HG03280 (cell line): Measurements from ENCODE around the gene MAN1A2.

Source experiments
- ATAC-seq: cut with Tn5 transposase; IDR thresholded peaks from one replicate; pipeline ENCODE4 v1.9.1; 2021; ENCODE audit warnings: mild to moderate bottlenecking, moderate library complexity; ENCODE audit not compliant: unreplicated experiment

MAN1A2 gene

GRCh38 chr1:117573386-117574023, 206.3 kb downstream of the MAN1A2 start:
- ATAC-seq = no peak

DNA sequence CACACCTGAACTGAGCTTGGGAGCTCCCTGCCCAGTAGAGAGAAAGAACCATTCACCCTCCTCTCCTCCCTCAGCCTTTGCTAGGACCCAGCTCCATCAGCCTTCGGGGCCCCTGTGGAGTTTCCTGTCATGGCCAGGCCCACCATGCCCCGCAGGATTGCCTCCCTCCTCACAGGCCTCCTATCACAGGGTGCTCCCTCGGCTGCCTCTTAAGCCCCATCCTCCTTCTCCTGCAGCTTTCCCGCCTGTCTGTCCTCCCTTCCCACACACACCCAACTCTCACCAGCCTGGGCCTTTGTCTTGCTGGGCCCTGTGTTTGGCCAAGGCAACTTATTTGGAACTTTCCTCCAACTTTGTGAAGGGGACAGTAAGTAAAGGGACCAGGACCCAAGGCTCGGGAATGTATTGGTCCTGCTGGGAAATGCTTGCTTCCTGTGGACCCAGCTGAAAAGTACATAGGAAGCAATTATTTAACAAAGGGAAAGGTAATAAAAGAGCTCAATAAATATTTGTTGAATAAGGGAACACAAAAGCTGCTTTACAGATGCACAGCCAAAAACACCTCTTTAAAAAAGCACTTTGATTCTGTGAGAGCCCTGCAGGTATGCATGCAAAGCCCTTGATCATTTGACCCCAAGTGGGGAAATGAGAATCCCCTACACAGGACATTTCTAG, 207.0 kb downstream of the MAN1A2 start:
- ATAC-seq = no peak

GRCh38 chr1:117575586-117576225, 208.5 kb downstream of the MAN1A2 start:
- ATAC-seq = no peak

- ATAC-seq = no peak
Measured at GRCh38 chr1:117576236-117576635, 209.0 kb downstream of the MAN1A2 start.

- ATAC-seq = no peak
Measured at GRCh38 chr1:117577191-117577885, 210.1 kb downstream of the MAN1A2 start.

DNA sequence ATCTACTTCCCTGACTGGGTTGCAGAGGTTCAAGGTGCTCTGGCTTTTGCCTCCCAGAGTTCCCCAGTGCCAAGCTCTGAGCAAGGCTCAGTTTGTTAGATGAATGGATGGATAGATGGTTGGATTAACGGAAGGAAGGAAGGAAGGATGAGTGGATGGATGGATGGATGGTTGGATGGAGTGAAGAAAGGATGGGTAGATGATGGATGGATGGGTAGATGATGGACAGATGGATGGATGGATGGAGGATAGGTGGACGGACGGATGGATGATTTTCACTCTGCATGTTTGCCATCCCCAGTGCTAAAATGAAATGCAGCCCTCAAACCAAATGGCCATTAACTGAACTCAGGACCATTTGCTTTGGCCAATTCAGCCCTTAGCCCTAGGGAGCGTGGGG, 211.2 kb downstream of the MAN1A2 start:
- ATAC-seq = no peak
